Measurements from ENCODE around the gene STX11. TPM values are rescaled to one million over a fixed set of nuclear protein-coding genes. Genes with fewer than 3 reads are reported as not detected.

STX11 gene
- total RNA-seq, 5 donors from 2014 or later (not counting 1 experiment from before 2014, with no cell fraction given), result 4.3 to 12.6 (median 10.7) TPM

DNA sequence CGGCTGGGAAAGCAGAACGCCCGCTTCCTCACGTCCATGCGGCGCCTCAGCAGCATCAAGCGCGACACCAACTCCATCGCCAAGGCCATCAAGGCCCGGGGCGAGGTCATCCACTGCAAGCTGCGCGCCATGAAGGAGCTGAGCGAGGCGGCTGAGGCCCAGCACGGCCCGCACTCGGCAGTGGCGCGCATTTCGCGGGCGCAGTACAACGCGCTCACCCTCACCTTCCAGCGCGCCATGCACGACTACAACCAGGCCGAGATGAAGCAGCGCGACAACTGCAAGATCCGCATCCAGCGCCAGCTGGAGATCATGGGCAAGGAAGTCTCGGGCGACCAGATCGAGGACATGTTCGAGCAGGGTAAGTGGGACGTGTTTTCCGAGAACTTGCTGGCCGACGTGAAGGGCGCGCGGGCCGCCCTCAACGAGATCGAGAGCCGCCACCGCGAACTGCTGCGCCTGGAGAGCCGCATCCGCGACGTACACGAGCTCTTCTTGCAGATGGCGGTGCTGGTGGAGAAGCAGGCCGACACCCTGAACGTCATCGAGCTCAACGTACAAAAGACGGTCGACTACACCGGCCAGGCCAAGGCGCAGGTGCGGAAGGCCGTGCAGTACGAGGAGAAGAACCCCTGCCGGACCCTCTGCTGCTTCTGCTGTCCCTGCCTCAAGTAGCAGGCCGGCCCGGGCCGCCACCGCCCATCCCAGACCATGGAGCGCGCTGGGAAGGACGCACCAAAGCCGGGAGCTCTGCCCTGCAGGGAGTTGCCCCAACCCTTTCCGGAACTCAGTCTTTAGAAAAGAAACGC lies 36.7 kb downstream of the STX11 start:
- H3K9me3 Mint-ChIP-seq, result peaks cover 0 to 5% (median 0%) of the 10 kb centered on the region in 3 donors
- no peaks in the 10 kb centered on the region for H3K27me3 Mint-ChIP-seq
- peaks cover 0 to 3% (median 0%) of the 10 kb centered on the region in 3 donors for H3K4me1 Mint-ChIP-seq
- H3K9me3 ChIP-seq, result no peaks in the 10 kb centered on the region
- H3K27ac ChIP-seq (ENCODE audit: low read length), result no peak overlapping the region
- peaks cover 0 to 18% of the 10 kb centered on the region in 2 donors for H3K36me3 ChIP-seq (ENCODE audit: control insufficient read depth in 2 of 2, extremely low read depth in 1 of 2, insufficient read depth in 1 of 2, low read length in 1 of 2)
- H3K36me3 Mint-ChIP-seq, result peaks cover 37% of the 10 kb centered on the region
- H3K27ac Mint-ChIP-seq, result no peak overlapping the region
- H3K4me1 ChIP-seq (ENCODE audit: control insufficient read depth in 1 of 2, extremely low read depth in 1 of 2, insufficient read depth in 2 of 2, low read length in 2 of 2), result no peaks in the 10 kb centered on the region
- POLR2A ChIA-PET, result interaction anchor here in 1 of 2 donors (0.6 kb wide), 1 partner anchor 771 kb away, joined by 5 read pairs; no protein-coding TSS in a partner anchor
- CTCF ChIA-PET, result no interaction called here
- H3K4me3 Mint-ChIP-seq, result no peak overlapping the region
- no peak overlapping the region for H3K4me3 ChIP-seq (ENCODE audit: control insufficient read depth in 1 of 2, extremely low read depth in 1 of 2, low read length in 1 of 2)
- no peak for DNase-seq
- no peak for ATAC-seq (replicated peaks in 1 of 4)
- 99% methylated on average over 77 of the region's 79 CpGs for WGBS (ENCODE audit: insufficient coverage)
- no peaks in the 10 kb centered on the region for H3K27me3 ChIP-seq (replicated peaks in 1 of 2; ENCODE audit: control insufficient read depth in 2 of 2, extremely low read depth in 1 of 2, insufficient read depth in 2 of 2, low read length in 1 of 2)

DNA sequence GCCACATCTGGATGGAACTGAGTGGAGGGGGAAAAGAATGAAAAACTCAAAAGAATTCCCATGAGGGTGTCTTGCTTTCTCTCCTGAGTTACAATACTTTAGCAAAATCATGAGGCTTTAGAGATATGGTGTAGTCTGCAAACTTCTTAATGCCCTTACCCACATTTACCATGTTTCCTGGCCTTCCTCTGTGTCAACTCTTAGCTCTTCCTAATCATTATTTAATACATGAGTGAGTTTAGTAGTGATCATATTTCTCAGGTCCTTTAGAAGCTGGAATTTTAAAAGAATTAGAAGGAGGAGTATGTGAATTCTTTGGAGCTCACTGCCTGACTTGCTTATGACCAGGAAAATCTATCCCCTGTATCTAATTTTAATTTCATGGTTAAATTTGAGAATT lies 39.0 kb downstream of the STX11 start:
- POLR2A ChIA-PET, result interaction anchor here in 1 of 2 donors (0.6 kb wide), 1 partner anchor 400 kb away, joined by 3 read pairs; no protein-coding TSS in a partner anchor

DNA sequence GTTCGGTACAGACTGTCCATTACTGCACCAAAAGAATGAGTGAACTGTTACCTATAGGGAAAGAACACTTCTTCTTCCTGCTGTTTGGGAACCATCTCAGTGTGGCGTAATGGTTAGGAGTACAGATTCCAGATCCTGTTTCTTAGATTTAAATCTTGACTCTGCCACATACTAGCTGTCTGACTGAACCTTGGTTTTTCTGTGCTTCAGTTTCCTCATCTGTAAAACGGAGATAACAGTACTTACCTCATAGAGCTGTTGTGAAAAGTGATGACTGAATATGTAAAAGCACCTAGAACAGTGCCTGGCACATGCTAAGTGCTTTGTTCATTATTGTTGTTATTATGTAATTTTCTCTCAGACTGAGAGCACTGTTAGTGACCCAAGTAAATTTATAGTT lies 39.8 kb downstream of the STX11 start:
- no peaks in the 10 kb centered on the region for H3K27me3 ChIP-seq (replicated peaks in 1 of 2; ENCODE audit: control insufficient read depth in 2 of 2, extremely low read depth in 1 of 2, insufficient read depth in 2 of 2, low read length in 1 of 2)
- peaks cover 0 to 18% of the 10 kb centered on the region in 2 donors for H3K36me3 ChIP-seq (ENCODE audit: control insufficient read depth in 2 of 2, extremely low read depth in 1 of 2, insufficient read depth in 1 of 2, low read length in 1 of 2)
- H3K4me3 Mint-ChIP-seq, result no peak overlapping the region
- 100% methylated on average over 1 of the region's 3 CpGs for WGBS (ENCODE audit: insufficient coverage)
- peaks cover 26% of the 10 kb centered on the region for H3K36me3 Mint-ChIP-seq
- no peak overlapping the region for H3K27ac ChIP-seq (ENCODE audit: low read length)
- no peak for ATAC-seq (replicated peaks in 1 of 4)
- DNase-seq, result no peak
- no peaks in the 10 kb centered on the region for H3K9me3 ChIP-seq
- no peaks in the 10 kb centered on the region for H3K4me1 ChIP-seq (ENCODE audit: control insufficient read depth in 1 of 2, extremely low read depth in 1 of 2, insufficient read depth in 2 of 2, low read length in 2 of 2)
- ChIA-PET POLR2A (interaction anchor here in 1 of 2 donors (0.6 kb wide), 1 partner anchor 401 kb away, joined by 3 read pairs; no protein-coding TSS in a partner anchor), CTCF (no interaction called here)
- H3K27me3 Mint-ChIP-seq, result no peaks in the 10 kb centered on the region
- peaks cover 0 to 5% (median 0%) of the 10 kb centered on the region in 3 donors for H3K4me1 Mint-ChIP-seq
- no peak overlapping the region for H3K4me3 ChIP-seq (ENCODE audit: control insufficient read depth in 1 of 2, extremely low read depth in 1 of 2, low read length in 1 of 2)
- H3K27ac Mint-ChIP-seq, result no peak overlapping the region
- H3K9me3 Mint-ChIP-seq, result peaks cover 0 to 3% (median 0%) of the 10 kb centered on the region in 3 donors

More for the DNA sequence above, 39.0 kb downstream of the STX11 start:
- Histone ChIP-seq H3K27ac (ENCODE audit: low read length) (no peak overlapping the region), H3K36me3 (ENCODE audit: control insufficient read depth in 2 of 2, extremely low read depth in 1 of 2, insufficient read depth in 1 of 2, low read length in 1 of 2) (peaks cover 0 to 18% of the 10 kb centered on the region in 2 donors), H3K27me3 (replicated peaks in 1 of 2; ENCODE audit: control insufficient read depth in 2 of 2, extremely low read depth in 1 of 2, insufficient read depth in 2 of 2, low read length in 1 of 2) (no peaks in the 10 kb centered on the region), H3K4me1 (ENCODE audit: control insufficient read depth in 1 of 2, extremely low read depth in 1 of 2, insufficient read depth in 2 of 2, low read length in 2 of 2) (no peaks in the 10 kb centered on the region), H3K4me3 (ENCODE audit: control insufficient read depth in 1 of 2, extremely low read depth in 1 of 2, low read length in 1 of 2) (no peak overlapping the region), H3K9me3 (no peaks in the 10 kb centered on the region)
- H3K36me3 Mint-ChIP-seq, result peaks cover 26% of the 10 kb centered on the region
- CTCF ChIA-PET, result interaction anchor here in 1 of 2 donors (0.6 kb wide), 1 partner anchor 115 kb away, joined by 3 read pairs; no protein-coding TSS in a partner anchor
- no peaks in the 10 kb centered on the region for H3K27me3 Mint-ChIP-seq
- ATAC-seq (replicated peaks in 1 of 4) (no peak), DNase-seq (no peak)
- H3K27ac Mint-ChIP-seq, result no peak overlapping the region
- H3K4me3 Mint-ChIP-seq, result no peak overlapping the region
- peaks cover 0 to 5% (median 0%) of the 10 kb centered on the region in 3 donors for H3K4me1 Mint-ChIP-seq
- peaks cover 0 to 3% (median 0%) of the 10 kb centered on the region in 3 donors for H3K9me3 Mint-ChIP-seq

- no peaks in the 10 kb centered on the region for H3K27me3 Mint-ChIP-seq
- H3K9me3 Mint-ChIP-seq, result peaks cover 0 to 3% (median 0%) of the 10 kb centered on the region in 3 donors
- Histone ChIP-seq H3K4me1 (ENCODE audit: control insufficient read depth in 1 of 2, extremely low read depth in 1 of 2, insufficient read depth in 2 of 2, low read length in 2 of 2) (no peaks in the 10 kb centered on the region), H3K4me3 (ENCODE audit: control insufficient read depth in 1 of 2, extremely low read depth in 1 of 2, low read length in 1 of 2) (no peak overlapping the region), H3K27ac (ENCODE audit: low read length) (no peak overlapping the region), H3K27me3 (replicated peaks in 1 of 2; ENCODE audit: control insufficient read depth in 2 of 2, extremely low read depth in 1 of 2, insufficient read depth in 2 of 2, low read length in 1 of 2) (no peaks in the 10 kb centered on the region), H3K9me3 (no peaks in the 10 kb centered on the region), H3K36me3 (ENCODE audit: control insufficient read depth in 2 of 2, extremely low read depth in 1 of 2, insufficient read depth in 1 of 2, low read length in 1 of 2) (peaks cover 0 to 18% of the 10 kb centered on the region in 2 donors)
- ATAC-seq (replicated peaks in 1 of 4) (no peak), DNase-seq (no peak)
- H3K27ac Mint-ChIP-seq, result no peak overlapping the region
- peaks cover 0 to 5% (median 0%) of the 10 kb centered on the region in 3 donors for H3K4me1 Mint-ChIP-seq
- POLR2A ChIA-PET, result no interaction called here
- CTCF ChIA-PET, result no interaction called here
- no CpG with 5 or more reads among the region's 2 CpGs for WGBS (ENCODE audit: insufficient coverage)
- no peak overlapping the region for H3K4me3 Mint-ChIP-seq
- H3K36me3 Mint-ChIP-seq, result peaks cover 22% of the 10 kb centered on the region
Measured at GRCh38 chr6:144190593-144190992, 40.3 kb downstream of the STX11 start.

GRCh38 chr6:144193181-144193580 lies 42.9 kb downstream of the STX11 start:
- H3K4me1 Mint-ChIP-seq, result peaks cover under 1 to 8% (median 2%) of the 10 kb centered on the region in 3 donors
- no peak overlapping the region for H3K4me3 ChIP-seq (ENCODE audit: control insufficient read depth in 1 of 2, extremely low read depth in 1 of 2, low read length in 1 of 2)
- POLR2A ChIA-PET, result interaction anchor here in 1 of 2 donors (0.5 kb wide), 1 partner anchor 113 kb away, joined by 4 read pairs; no protein-coding TSS in a partner anchor
- no peaks in the 10 kb centered on the region for H3K27me3 Mint-ChIP-seq
- H3K27ac ChIP-seq (ENCODE audit: low read length), result no peak overlapping the region
- peaks cover 0 to 5% (median 1%) of the 10 kb centered on the region in 3 donors for H3K9me3 Mint-ChIP-seq
- no peak overlapping the region for H3K27ac Mint-ChIP-seq
- no peak overlapping the region for H3K4me3 Mint-ChIP-seq
- H3K36me3 Mint-ChIP-seq, result peaks cover 2% of the 10 kb centered on the region
- no peaks in the 10 kb centered on the region for H3K9me3 ChIP-seq
- CTCF ChIA-PET, result no interaction called here
- 86% methylated on average over 1 of the region's 2 CpGs for WGBS (ENCODE audit: insufficient coverage)
- H3K4me1 ChIP-seq (ENCODE audit: control insufficient read depth in 1 of 2, extremely low read depth in 1 of 2, insufficient read depth in 2 of 2, low read length in 2 of 2), result peaks cover 0 to 5% of the 10 kb centered on the region in 2 experiments
- DNase-seq, result no peak
- H3K36me3 ChIP-seq (ENCODE audit: control insufficient read depth in 2 of 2, extremely low read depth in 1 of 2, insufficient read depth in 1 of 2, low read length in 1 of 2), result peaks cover 0 to 2% of the 10 kb centered on the region in 2 donors
- H3K27me3 ChIP-seq (replicated peaks in 1 of 2; ENCODE audit: control insufficient read depth in 2 of 2, extremely low read depth in 1 of 2, insufficient read depth in 2 of 2, low read length in 1 of 2), result no peaks in the 10 kb centered on the region
- ATAC-seq (replicated peaks in 1 of 4), result no peak

DNA sequence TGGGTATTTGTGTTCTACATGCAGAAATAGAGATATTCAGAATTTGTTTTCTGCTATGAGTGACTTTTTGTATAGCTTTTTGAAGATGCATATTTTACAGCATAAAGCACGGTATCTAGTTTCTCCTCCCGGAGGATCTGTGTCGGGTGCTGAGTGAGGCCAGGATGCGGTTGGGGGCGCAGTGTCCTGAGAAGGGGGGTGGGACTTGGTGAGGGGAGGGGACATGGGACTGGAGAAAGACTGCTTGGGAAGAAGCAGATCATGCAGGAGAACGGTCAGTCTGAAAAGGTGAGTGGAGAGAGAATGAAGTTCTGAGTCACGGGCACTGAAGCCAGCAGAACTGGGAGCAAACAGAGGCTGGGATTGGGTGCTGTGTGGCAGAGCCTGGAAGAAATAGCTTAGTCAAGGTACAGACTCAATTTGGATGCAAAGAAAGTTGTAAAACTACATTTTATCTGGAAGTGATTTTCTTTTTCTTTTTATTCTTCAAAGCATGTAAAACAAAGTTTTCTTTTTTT lies 44.0 kb downstream of the STX11 start:
- ATAC-seq (replicated peaks in 1 of 4) (no peak), DNase-seq (no peak)
- ChIA-PET CTCF (interaction anchor here (0.6 to 1.2 kb wide), 2 partner anchors 31 to 742 kb away, joined by 3 to 5 read pairs; no protein-coding TSS in a partner anchor), POLR2A (interaction anchor here in 1 of 2 donors (0.7 kb wide), 1 partner anchor 67 kb away, joined by 19 read pairs; no protein-coding TSS in a partner anchor)
- Mint-ChIP-seq H3K4me1 (peaks cover 13 to 15% (median 14%) of the 10 kb centered on the region in 3 donors), H3K36me3 (no peaks in the 10 kb centered on the region), H3K27ac (no peak overlapping the region), H3K4me3 (no peak overlapping the region), H3K9me3 (peaks cover 2 to 7% (median 4%) of the 10 kb centered on the region in 3 donors), H3K27me3 (no peaks in the 10 kb centered on the region)
- Histone ChIP-seq H3K27me3 (replicated peaks in 1 of 2; ENCODE audit: control insufficient read depth in 2 of 2, extremely low read depth in 1 of 2, insufficient read depth in 2 of 2, low read length in 1 of 2) (no peaks in the 10 kb centered on the region), H3K9me3 (no peaks in the 10 kb centered on the region), H3K36me3 (ENCODE audit: control insufficient read depth in 2 of 2, extremely low read depth in 1 of 2, insufficient read depth in 1 of 2, low read length in 1 of 2) (no peaks in the 10 kb centered on the region), H3K27ac (ENCODE audit: low read length) (no peak overlapping the region), H3K4me1 (ENCODE audit: control insufficient read depth in 1 of 2, extremely low read depth in 1 of 2, insufficient read depth in 2 of 2, low read length in 2 of 2) (peaks cover 0 to 8% of the 10 kb centered on the region in 2 experiments), H3K4me3 (ENCODE audit: control insufficient read depth in 1 of 2, extremely low read depth in 1 of 2, low read length in 1 of 2) (no peak overlapping the region)
- 92% methylated on average over 7 of the region's 7 CpGs for WGBS (ENCODE audit: insufficient coverage)

Data from T-cell (primary cell).